Omental fat pad (tissue), 4 donors: Measurements from ENCODE around the gene IFT57. TPM values are rescaled to one million over a fixed set of nuclear protein-coding genes. Genes with fewer than 3 reads are reported as not detected.

Experiments used
- ATAC-seq: fragments of 150-250 bp; one replicate; pipeline ENCODE4 v1.9.1; 2016; ENCODE audit warnings: mild to moderate bottlenecking, moderate library complexity; ENCODE audit not compliant: low FRiP score
- DNase-seq: peaks from one replicate; pipeline ENCODE4 v3.0.0-alpha.2; 2019; ENCODE audit warnings: low spot score
- CTCF ChIP-seq, 3 donors: fragments of 450-650 bp; IDR thresholded peaks; one replicate each; pipeline ENCODE4 v1.5.1; 2016 to 2017; ENCODE audit warnings: antibody characterized with exemption in 3 of 3, mild to moderate bottlenecking in 3 of 3, moderate library complexity in 2 of 3
- total RNA-seq, 4 donors: library from RNA; depleted of rRNA; stranded (reverse); fragments of >200 nt; gene quantifications; one replicate each; pipeline ENCODE4 v1.1.0, GENCODE V29; 2016

IFT57 gene
- total RNA-seq, 4 donors from 2014 or later, result 31.6 to 59.6 (median 51.0) TPM

GRCh38 chr3:108117241-108117775 lies 104.9 kb downstream of the IFT57 start:
- ATAC-seq (no peak), DNase-seq (no peak)
- no peak for TF ChIP-seq CTCF (IDR thresholded peaks at IDR 0.05)

- DNase-seq, result no peak
- TF ChIP-seq CTCF (IDR thresholded peaks at IDR 0.05), result no peak
- no peak for ATAC-seq
Measured at GRCh38 chr3:108114423-108115065, 107.7 kb downstream of the IFT57 start.

GRCh38 chr3:108113975-108114374 lies 108.2 kb downstream of the IFT57 start:
- DNase-seq (no peak), ATAC-seq (no peak)
- TF ChIP-seq CTCF (IDR thresholded peaks at IDR 0.05), result no peak

- TF ChIP-seq CTCF (IDR thresholded peaks at IDR 0.05), result no peak
- DNase-seq (no peak), ATAC-seq (no peak)
Measured at GRCh38 chr3:108110934-108111333, 111.3 kb downstream of the IFT57 start.

Other genes with a start within 250 kb of the IFT57 start
- 10 to 100 TPM; 42.7 to 58.7 (median 56.0) TPM for gene CD47, start 131.4 kb downstream of the IFT57 start, total RNA-seq
- gene HHLA2, start 74.1 kb upstream of the IFT57 start, total RNA-seq, result not detected